IMR-90 (cell line): Measurements from ENCODE around the gene PEX10. TPM values are rescaled to one million over a fixed set of nuclear protein-coding genes. Genes with fewer than 3 reads are reported as not detected.

Source experiments
- ATAC-seq: fragments of 200-7000 bp; cut with Tn5 transposase; 2 replicates; pipeline ENCODE4 v1.9.1; 2020; ENCODE audit warnings: low read depth, mild to moderate bottlenecking, moderate library complexity
- BruUV-seq: library from RNA; stranded (reverse); fragments of 400-500 nt; replicated peaks from 2 replicates; lab custom pipeline; 2021; lab: Mats Ljungman, UMichigan
- CTCF ChIA-PET: fragments of 300-600 bp; formaldehyde crosslinking; extraction: SDS; loops from one replicate; lab custom pipeline; 2021; ENCODE audit warnings: antibody characterized with exemption; lab: Yijun Ruan, JAX
- POLR2A ChIA-PET: fragments of 300-600 bp; sonication (Branson Sonifier 250); formaldehyde crosslinking; loops from one replicate; lab custom pipeline; 2022; ENCODE audit warnings: antibody characterized with exemption; ENCODE audit not compliant: unreplicated experiment; lab: Charles Lee
- DNase-seq: peaks from one replicate; pipeline ENCODE4 v3.0.0; 2013
- H2AFZ ChIP-seq: replicated peaks from 2 replicates; pipeline ENCODE3; 2013; ENCODE audit warnings: low read length, mild to moderate bottlenecking; ENCODE audit not compliant: poor library complexity
- H2AK5ac ChIP-seq: 2 replicates; pipeline ENCODE4 v1.6.1; 2013; ENCODE audit warnings: low read depth, low read length, inconsistent platforms
- H2AK9ac ChIP-seq: replicated peaks from 2 replicates; pipeline ENCODE3; 2013; ENCODE audit warnings: mild to moderate bottlenecking, low read depth, low read length, moderate library complexity; ENCODE audit not compliant: poor library complexity
- H2BK120ac ChIP-seq: 2 replicates; pipeline ENCODE4 v1.6.1; 2013; ENCODE audit warnings: low read depth, low read length, inconsistent platforms
- H2BK15ac ChIP-seq: 3 replicates; pipeline ENCODE4 v1.6.1; 2013; ENCODE audit warnings: low read depth, low read length, inconsistent platforms
- H2BK20ac ChIP-seq: 2 replicates; pipeline ENCODE4 v1.6.1; 2013; ENCODE audit warnings: low read depth, mild to moderate bottlenecking, inconsistent platforms, low read length, moderate library complexity
- H2BK5ac ChIP-seq: 2 replicates; pipeline ENCODE4 v1.6.1; 2013; ENCODE audit warnings: mild to moderate bottlenecking, low read depth, low read length, inconsistent platforms; ENCODE audit not compliant: poor library complexity, severe bottlenecking
- H3K14ac ChIP-seq: replicated peaks from 2 replicates; pipeline ENCODE4 v1.6.1; 2013; ENCODE audit warnings: low read depth, low read length, inconsistent platforms
- H3K18ac ChIP-seq: 2 replicates; pipeline ENCODE4 v1.6.1; 2013; ENCODE audit warnings: low read depth, low read length, control low read depth
- H3K23ac ChIP-seq: 2 replicates; pipeline ENCODE4 v1.6.1; 2013; ENCODE audit warnings: low read depth, low read length, inconsistent platforms
- H3K27ac ChIP-seq: 2 replicates; pipeline ENCODE4 v1.5.1; 2013; ENCODE audit warnings: mild to moderate bottlenecking, control low read depth, low read length; ENCODE audit not compliant: insufficient read depth
- H3K27me3 ChIP-seq: 2 replicates; pipeline ENCODE4 v1.6.1; 2013; ENCODE audit warnings: low read length; ENCODE audit not compliant: control insufficient read depth, insufficient read depth
- H3K36me3 ChIP-seq: 2 replicates; pipeline ENCODE4 v1.6.1; 2013; ENCODE audit warnings: low read length, mixed read lengths; ENCODE audit not compliant: control insufficient read depth, insufficient read depth
- H3K4ac ChIP-seq: 2 replicates; pipeline ENCODE4 v1.6.1; 2013; ENCODE audit warnings: low read depth, low read length, inconsistent platforms
- H3K4me1 ChIP-seq: 2 replicates; pipeline ENCODE4 v1.6.1; 2013; ENCODE audit warnings: low read length, mixed read lengths; ENCODE audit not compliant: control insufficient read depth, insufficient read depth
- H3K4me2 ChIP-seq: 2 replicates; pipeline ENCODE4 v1.6.1; 2013; ENCODE audit warnings: low read depth, mild to moderate bottlenecking, control low read depth, low read length, moderate library complexity
- H3K4me3 ChIP-seq: 2 replicates; pipeline ENCODE4 v1.5.1; 2013; ENCODE audit warnings: low read depth, mild to moderate bottlenecking, control low read depth, low read length, moderate library complexity; ENCODE audit not compliant: insufficient read depth
- H3K56ac ChIP-seq: 2 replicates; pipeline ENCODE4 v1.6.1; 2013; ENCODE audit warnings: low read length, inconsistent platforms; ENCODE audit not compliant: insufficient read depth; ENCODE audit errors: extremely low read depth
- H3K79me1 ChIP-seq, 2 experiments: 2 replicates each; pipeline ENCODE4 v1.6.1; 2013; ENCODE audit warnings: low read length in 2 of 2, inconsistent platforms in 1 of 2, low read depth in 1 of 2
- H3K9ac ChIP-seq: 2 replicates; pipeline ENCODE4 v1.6.1; 2013; ENCODE audit warnings: low read depth, low read length, control low read depth
- H3K9me1 ChIP-seq: 2 replicates; pipeline ENCODE4 v1.6.1; 2013; ENCODE audit warnings: low read length, inconsistent platforms; ENCODE audit not compliant: insufficient read depth
- H3K9me3 ChIP-seq: 2 replicates; pipeline ENCODE4 v1.6.1; 2013; ENCODE audit warnings: low read length; ENCODE audit not compliant: control insufficient read depth, insufficient read depth
- H4K20me1 ChIP-seq: 2 replicates; pipeline ENCODE4 v1.6.1; 2013; ENCODE audit warnings: low read length, inconsistent platforms; ENCODE audit not compliant: insufficient read depth
- H4K5ac ChIP-seq: 2 replicates; pipeline ENCODE4 v1.6.1; 2013; ENCODE audit warnings: mild to moderate bottlenecking, low read depth, low read length, control low read depth
- H4K8ac ChIP-seq, 2 experiments: 2 replicates each; pipeline ENCODE4 v1.6.1; 2013; ENCODE audit warnings: low read depth in 2 of 2, low read length in 2 of 2, control low read depth in 1 of 2, inconsistent platforms in 1 of 2
- H4K91ac ChIP-seq: 2 replicates; pipeline ENCODE4 v1.6.1; 2013; ENCODE audit warnings: low read depth, low read length, inconsistent platforms; ENCODE audit not compliant: insufficient read depth
- BHLHE40 ChIP-seq: fragments of 150-350 bp; IDR thresholded peaks from 2 replicates; pipeline ENCODE4 v1.6.1; 2016; ENCODE audit warnings: mild to moderate bottlenecking, low read depth, low read length
- CEBPB ChIP-seq: IDR thresholded peaks from 2 replicates; pipeline ENCODE4 v1.6.1; 2012; ENCODE audit warnings: low read depth, low read length, improper control_type of control experiment
- CHD1 ChIP-seq: IDR thresholded peaks from 2 replicates; pipeline ENCODE4 v1.6.1; 2012; ENCODE audit warnings: low read depth, low read length, improper control_type of control experiment
- MAZ ChIP-seq: IDR thresholded peaks from 2 replicates; pipeline ENCODE4 v1.6.1; 2012; ENCODE audit warnings: low read depth, mild to moderate bottlenecking, low read length, improper control_type of control experiment, moderate library complexity, borderline replicate concordance
- MXI1 ChIP-seq: IDR thresholded peaks from 2 replicates; pipeline ENCODE4 v1.6.1; 2012; ENCODE audit warnings: low read depth, mild to moderate bottlenecking, low read length, moderate library complexity, borderline replicate concordance
- NFE2L2 ChIP-seq: fragments of 150-350 bp; IDR thresholded peaks from 2 replicates; pipeline ENCODE4 v1.6.1; 2016; ENCODE audit warnings: low read depth, mild to moderate bottlenecking, low read length
- POLR2A ChIP-seq: IDR thresholded peaks from 2 replicates; pipeline ENCODE4 v1.6.1; 2012; ENCODE audit warnings: mild to moderate bottlenecking, low read depth, low read length
- RAD21 ChIP-seq: IDR thresholded peaks from 2 replicates; pipeline ENCODE4 v1.6.1; 2012; ENCODE audit warnings: low read length, improper control_type of control experiment
- RFX5 ChIP-seq: IDR thresholded peaks from 2 replicates; pipeline ENCODE4 v1.8.0; 2012; ENCODE audit warnings: low read depth, mild to moderate bottlenecking, low read length, moderate library complexity
- SMC3 ChIP-seq: fragments of 150-350 bp; IDR thresholded peaks from 2 replicates; pipeline ENCODE4 v1.6.1; 2016; ENCODE audit warnings: low read depth, mild to moderate bottlenecking, antibody characterized with exemption, low read length, moderate library complexity
- WGBS, 2 experiments: methylation state at CpG; one replicate each; pipeline versions ENCODE4 v1.1.5 to v1.1.7; 2013; ENCODE audit warnings: missing lambda C conversion rate in 2 of 2; ENCODE audit not compliant: insufficient read length in 1 of 2; ENCODE audit errors: extremely low coverage in 2 of 2; 5-methylcytosine and 5-hydroxymethylcytosine counted together
- dilution Hi-C: fragments of 300-500 bp; cut with HindIII; formaldehyde crosslinking; loops from one replicate; pipeline ENCODE4 v1.14.3; 2018; ENCODE audit warnings: low sequenced_read_pairs; ENCODE audit not compliant: unreplicated experiment
- in situ Hi-C: fragments of 300-500 bp; cut with MboI; formaldehyde crosslinking; loops from 3 replicates; pipeline ENCODE4 v1.14.3; 2019; ENCODE audit warnings: low sequenced_read_pairs, inconsistent platforms, mixed read lengths
- intact Hi-C: fragments of 100-400 bp; cut with micrococcal nuclease; formaldehyde crosslinking; loops from 2 replicates; pipeline ENCODE4 v1.10.0; 2022
- polyA plus RNA-seq, 3 experiments: library from polyadenylated mRNA; depleted of rRNA; stranded (reverse); fragments of >200 nt; gene quantifications; 2 replicates each; pipeline ENCODE4 v1.2.3, GENCODE V29; 2012; ENCODE audit warnings: low replicate concordance in 1 of 3
- total RNA-seq: library from RNA; depleted of rRNA; stranded (reverse); fragments of >200 nt; gene quantifications from 2 replicates; pipeline ENCODE4 v1.2.3, GENCODE V29; 2012
- TF ChIP-seq, protein P1 (sequence below): conservative IDR thresholded peaks from 2 replicates; pipeline ENCODE4 v1.5.1; 2012; ENCODE audit warnings: mild to moderate bottlenecking, low read depth, low read length, improper control_type of control experiment
- TF ChIP-seq, protein P2 (sequence below): fragments of 150-350 bp; IDR thresholded peaks from 2 replicates; pipeline ENCODE4 v1.6.1; 2016; ENCODE audit warnings: low read depth, mild to moderate bottlenecking, low read length, moderate library complexity, borderline replicate concordance
- TF ChIP-seq, protein P3 (sequence below): fragments of 150-350 bp; IDR thresholded peaks from 2 replicates; pipeline ENCODE4 v1.6.1; 2017; ENCODE audit warnings: mild to moderate bottlenecking, antibody characterized with exemption, low read length, low read depth

Gene PEX10
- total and polyA plus RNA-seq, 2 of the 4 experiments (the other 2 are of a cell fraction), result 16.9 to 19.7 TPM

DNA sequence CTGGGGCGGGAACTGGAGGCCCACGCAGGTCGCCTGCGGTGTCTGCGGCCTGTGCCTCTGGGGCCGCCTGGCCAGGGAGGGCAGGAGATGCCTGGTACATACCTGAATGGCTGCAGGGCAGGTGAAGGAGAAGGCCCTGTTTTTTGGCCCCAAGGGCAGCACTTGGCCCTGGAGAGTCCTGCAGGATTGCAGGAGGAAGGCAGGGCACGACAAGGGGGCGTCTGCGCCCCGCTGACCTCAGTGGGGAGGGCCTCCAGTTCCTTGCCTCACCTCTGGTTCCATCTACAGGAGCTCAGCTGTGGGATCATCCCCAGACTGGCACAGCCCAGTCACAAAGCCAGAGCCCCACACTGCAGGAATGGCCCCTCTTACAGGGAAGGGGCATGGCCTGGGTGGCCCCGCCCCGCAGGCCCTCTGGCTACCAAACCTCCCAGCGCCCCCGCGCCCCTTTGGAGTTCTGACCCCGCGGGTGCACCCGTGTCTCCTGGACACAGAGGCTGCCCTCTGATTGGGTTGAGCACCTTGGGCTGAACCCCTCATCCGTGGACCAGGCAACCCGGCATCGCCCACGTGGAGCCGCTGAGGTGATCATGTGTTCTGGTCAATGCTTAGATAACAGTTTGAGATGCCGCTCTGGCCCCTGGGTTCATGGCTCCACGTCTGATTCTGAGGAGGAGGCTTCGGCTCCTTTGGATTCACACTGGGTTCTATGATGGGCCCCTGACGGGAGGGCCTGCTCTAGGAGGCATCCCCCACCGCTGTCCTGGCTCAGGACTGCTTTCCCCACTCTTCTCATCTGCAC lies 1.3 kb upstream of the PEX10 start:
- H2BK120ac ChIP-seq, result no peak overlapping the region
- peak overlapping the region; percentile 77; the same call in 1 of the 2 replicates for H3K9ac ChIP-seq
- in situ Hi-C loops, result loop anchor here (5.0 to 25.0 kb wide), 3 partner anchors 129 to 1009 kb away; no protein-coding TSS in a partner anchor
- H3K79me1 ChIP-seq, result peaks cover 11 to 31% of the 10 kb centered on the region in 2 experiments
- peaks cover 7% of the 10 kb centered on the region; the same call in 1 of the 2 replicates for H3K36me3 ChIP-seq
- peak overlapping the region; percentile 49; the same call in 1 of the 2 replicates for H3K56ac ChIP-seq
- H3K14ac ChIP-seq, result 0 out of 2 replicates have a peak overlapping the region, but pooled peaks have one; percentile 13
- ChIA-PET POLR2A (no interaction called here), CTCF (interaction anchor here (0.7 to 1.0 kb wide), 2 partner anchors 10 to 47 kb away, joined by 3 read pairs; no protein-coding TSS in a partner anchor)
- H2AK5ac ChIP-seq, result peak overlapping the region; percentile 87
- peak overlapping the region; percentile 99 for H2AK9ac ChIP-seq
- no peaks in the 10 kb centered on the region for H3K9me1 ChIP-seq
- peak overlapping the region; percentile 33 to 72; a peak in 2 of 4 replicates for H4K8ac ChIP-seq
- no TSS peak for BruUV-seq
- DNase-seq (no peak), ATAC-seq (no peak)
- H4K91ac ChIP-seq, result 0 out of 2 replicates have a peak overlapping the region, but pooled peaks have one; percentile 47
- peak overlapping the region; percentile 92 for H2BK5ac ChIP-seq
- no peak overlapping the region; the same call in 1 of the 2 replicates for H3K27ac ChIP-seq
- H2BK15ac ChIP-seq, result no peak overlapping the region
- no peak overlapping the region for H4K5ac ChIP-seq
- dilution Hi-C loops, result no loop called here
- no peak overlapping the region for H3K4me3 ChIP-seq
- no peak overlapping the region for H2BK20ac ChIP-seq
- H3K23ac ChIP-seq, result peak overlapping the region; percentile 66
- no peak overlapping the region for H3K18ac ChIP-seq
- 56% methylated on average over 10 of the region's 28 CpGs; no CpG with 5 or more reads in 1 of the 2 experiments for WGBS, 2 experiments
- H3K27me3 ChIP-seq, result no peaks in the 10 kb centered on the region; the same call in 1 of the 2 replicates
- no peaks in the 10 kb centered on the region for H3K9me3 ChIP-seq
- H3K4me2 ChIP-seq, result peak overlapping the region; percentile 73; the same call in 1 of the 2 replicates
- intact Hi-C loops, result loop anchor here (1.0 to 10.0 kb wide), 4 partner anchors 114 to 1011 kb away; partner anchors contain the start of gene PANK4
- peak overlapping the region; percentile 97 for H3K4ac ChIP-seq
- peak overlapping the region; percentile 100 for H2AFZ ChIP-seq
- peaks cover 12% of the 10 kb centered on the region for H3K4me1 ChIP-seq
- no peaks in the 10 kb centered on the region for H4K20me1 ChIP-seq
- TF ChIP-seq SMC3 (no peak), MAZ (no peak), CHD1 (no peak), MXI1 (no peak), POLR2A (no peak), NFE2L2 (no peak), RFX5 (no peak), CEBPB (no peak), RAD21 (no peak), BHLHE40 (no peak)
- TF ChIP-seq, protein P1, sequence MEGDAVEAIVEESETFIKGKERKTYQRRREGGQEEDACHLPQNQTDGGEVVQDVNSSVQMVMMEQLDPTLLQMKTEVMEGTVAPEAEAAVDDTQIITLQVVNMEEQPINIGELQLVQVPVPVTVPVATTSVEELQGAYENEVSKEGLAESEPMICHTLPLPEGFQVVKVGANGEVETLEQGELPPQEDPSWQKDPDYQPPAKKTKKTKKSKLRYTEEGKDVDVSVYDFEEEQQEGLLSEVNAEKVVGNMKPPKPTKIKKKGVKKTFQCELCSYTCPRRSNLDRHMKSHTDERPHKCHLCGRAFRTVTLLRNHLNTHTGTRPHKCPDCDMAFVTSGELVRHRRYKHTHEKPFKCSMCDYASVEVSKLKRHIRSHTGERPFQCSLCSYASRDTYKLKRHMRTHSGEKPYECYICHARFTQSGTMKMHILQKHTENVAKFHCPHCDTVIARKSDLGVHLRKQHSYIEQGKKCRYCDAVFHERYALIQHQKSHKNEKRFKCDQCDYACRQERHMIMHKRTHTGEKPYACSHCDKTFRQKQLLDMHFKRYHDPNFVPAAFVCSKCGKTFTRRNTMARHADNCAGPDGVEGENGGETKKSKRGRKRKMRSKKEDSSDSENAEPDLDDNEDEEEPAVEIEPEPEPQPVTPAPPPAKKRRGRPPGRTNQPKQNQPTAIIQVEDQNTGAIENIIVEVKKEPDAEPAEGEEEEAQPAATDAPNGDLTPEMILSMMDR, result no peak
- TF ChIP-seq, protein P2, sequence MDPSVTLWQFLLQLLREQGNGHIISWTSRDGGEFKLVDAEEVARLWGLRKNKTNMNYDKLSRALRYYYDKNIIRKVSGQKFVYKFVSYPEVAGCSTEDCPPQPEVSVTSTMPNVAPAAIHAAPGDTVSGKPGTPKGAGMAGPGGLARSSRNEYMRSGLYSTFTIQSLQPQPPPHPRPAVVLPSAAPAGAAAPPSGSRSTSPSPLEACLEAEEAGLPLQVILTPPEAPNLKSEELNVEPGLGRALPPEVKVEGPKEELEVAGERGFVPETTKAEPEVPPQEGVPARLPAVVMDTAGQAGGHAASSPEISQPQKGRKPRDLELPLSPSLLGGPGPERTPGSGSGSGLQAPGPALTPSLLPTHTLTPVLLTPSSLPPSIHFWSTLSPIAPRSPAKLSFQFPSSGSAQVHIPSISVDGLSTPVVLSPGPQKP, result no peak
- TF ChIP-seq, protein P3, sequence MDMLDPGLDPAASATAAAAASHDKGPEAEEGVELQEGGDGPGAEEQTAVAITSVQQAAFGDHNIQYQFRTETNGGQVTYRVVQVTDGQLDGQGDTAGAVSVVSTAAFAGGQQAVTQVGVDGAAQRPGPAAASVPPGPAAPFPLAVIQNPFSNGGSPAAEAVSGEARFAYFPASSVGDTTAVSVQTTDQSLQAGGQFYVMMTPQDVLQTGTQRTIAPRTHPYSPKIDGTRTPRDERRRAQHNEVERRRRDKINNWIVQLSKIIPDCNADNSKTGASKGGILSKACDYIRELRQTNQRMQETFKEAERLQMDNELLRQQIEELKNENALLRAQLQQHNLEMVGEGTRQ, result no peak
